ENCODE data around the gene ITIH4.

DNA sequence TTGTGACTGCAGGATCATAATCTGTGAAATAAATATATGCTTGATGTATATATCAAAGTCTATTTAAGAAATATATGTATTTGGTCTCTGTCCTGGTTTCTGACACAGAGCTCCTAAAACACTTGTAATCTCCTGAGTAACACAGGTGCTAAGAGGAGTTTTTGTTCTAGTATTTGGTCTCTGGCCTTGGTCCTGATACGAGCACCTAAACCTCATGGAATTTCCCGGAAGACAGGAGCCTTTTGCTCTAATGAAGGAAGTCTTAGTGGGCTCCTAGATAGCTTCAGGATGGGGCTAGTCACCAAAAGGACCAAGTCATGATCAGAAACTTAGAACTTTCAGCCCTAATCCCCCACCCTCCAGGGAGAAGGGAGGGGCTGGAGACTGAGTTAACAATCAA is 23.5 kb upstream of the ITIH4 start:
- TF ChIP-seq CTCF (IDR thresholded peaks at IDR 0.05) = no peak
- no peak for TF ChIP-seq MXD4 (CRISPR knock-in tag; IDR thresholded peaks at IDR 0.05; ENCODE audit: borderline replicate concordance)
- TF ChIP-seq MAX (CRISPR knock-in tag; IDR thresholded peaks at IDR 0.05) = no peak
- no peak for TF ChIP-seq ATF2 (CRISPR knock-in tag; IDR thresholded peaks at IDR 0.05; ENCODE audit: borderline replicate concordance, low read depth)
